B cell (primary cell): Measurements from ENCODE around the gene MET. TPM values are rescaled to one million over a fixed set of nuclear protein-coding genes. Genes with fewer than 3 reads are reported as not detected.

Experiments used
- ATAC-seq: fragments of 200-7000 bp; cut with Tn5 transposase; one replicate; pipeline ENCODE4 v1.10.0; 2021; ENCODE audit warnings: low read depth, mild to moderate bottlenecking, moderate number of reproducible peaks, moderate library complexity
- CTCF ChIA-PET: fragments of 350-600 bp; sonication (Branson Sonifier 250); formaldehyde crosslinking; loops from one replicate; lab custom pipeline; 2021; ENCODE audit warnings: antibody characterized with exemption, inconsistent platforms; lab: Charles Lee
- POLR2A ChIA-PET: fragments of 350-600 bp; sonication (Branson Sonifier 250); formaldehyde crosslinking; loops from one replicate; lab custom pipeline; 2021; ENCODE audit warnings: antibody characterized with exemption; lab: Charles Lee
- DNase-seq: peaks from one replicate; pipeline ENCODE4 v3.0.0; 2013
- H2AFZ ChIP-seq: 2 replicates; pipeline ENCODE4 v1.6.1; 2012; ENCODE audit warnings: mild to moderate bottlenecking, low read depth, low read length; ENCODE audit not compliant: insufficient read depth, poor library complexity, severe bottlenecking
- H3K27ac ChIP-seq, 2 donors: 1 replicate in 1 of 2; 2 replicates in 1 of 2; pipeline ENCODE4 v1.5.1; 2012 to 2013; ENCODE audit warnings: low read length in 2 of 2, mild to moderate bottlenecking in 2 of 2, moderate library complexity in 1 of 2
- H3K27me3 ChIP-seq, 4 experiments: fragments of 200-600 bp in 1 of 4; sonication (generic) in 1 of 4; replicated peaks in 1 of 4; 1 replicate in 2 of 4; 2 replicates in 2 of 4; pipeline versions ENCODE4 v1.6.1 to v1.7.0; 2013 to 2016; ENCODE audit warnings: low read length in 3 of 4, mild to moderate bottlenecking in 2 of 4, mixed read lengths in 1 of 4, moderate library complexity in 1 of 4; ENCODE audit not compliant: insufficient read depth in 4 of 4, control insufficient read depth in 3 of 4; ENCODE audit errors: control extremely low read depth in 1 of 4
- H3K36me3 ChIP-seq, 2 experiments: replicated peaks in 1 of 2; 1 replicate in 1 of 2; 2 replicates in 1 of 2; pipeline versions ENCODE4 v1.6.1 to v1.7.1; 2013; ENCODE audit warnings: low read length in 1 of 2; ENCODE audit not compliant: insufficient read depth in 2 of 2, control insufficient read depth in 1 of 2; ENCODE audit errors: control extremely low read depth in 1 of 2, extremely low read depth in 1 of 2
- H3K4me1 ChIP-seq, 2 donors: fragments of 200-600 bp in 1 of 2; sonication (generic) in 1 of 2; 1 replicate in 1 of 2; 2 replicates in 1 of 2; pipeline versions ENCODE4 v1.5.1 to v1.6.1; 2013 to 2017; ENCODE audit warnings: low read length in 2 of 2; ENCODE audit not compliant: control insufficient read depth in 2 of 2, insufficient read depth in 2 of 2
- H3K4me2 ChIP-seq: replicated peaks from 2 replicates; pipeline ENCODE3; 2012; ENCODE audit warnings: mild to moderate bottlenecking, low read depth, low read length; ENCODE audit not compliant: poor library complexity, severe bottlenecking
- H3K4me3 ChIP-seq, 5 experiments: fragments of 200-600 bp in 1 of 5; sonication (generic) in 1 of 5; 1 replicate in 3 of 5; 2 replicates in 2 of 5; pipeline versions ENCODE4 v1.5.1 to v1.7.0; 2011 to 2016; ENCODE audit warnings: low read length in 4 of 5, mild to moderate bottlenecking in 4 of 5, low read depth in 2 of 5, control low read depth in 1 of 5, moderate library complexity in 1 of 5; ENCODE audit not compliant: insufficient read depth in 1 of 5; ENCODE audit errors: control extremely low read depth in 1 of 5, extremely low read depth in 1 of 5
- H3K79me2 ChIP-seq: fragments of 200-600 bp; sonication (generic); one replicate; pipeline ENCODE4 v1.6.0; 2016; ENCODE audit warnings: low read length; ENCODE audit not compliant: control insufficient read depth, insufficient read depth
- H3K9ac ChIP-seq: fragments of 200-600 bp; sonication (generic); 2 replicates; pipeline ENCODE4 v1.6.1; 2017; ENCODE audit warnings: mild to moderate bottlenecking, low read length, moderate library complexity
- H3K9me3 ChIP-seq, 3 donors: one replicate each; pipeline versions ENCODE4 v1.6.1 to v1.7.1; 2013; ENCODE audit warnings: low read length in 2 of 3; ENCODE audit not compliant: control insufficient read depth in 2 of 3, insufficient read depth in 1 of 3; ENCODE audit errors: control extremely low read depth in 1 of 3
- H4K20me1 ChIP-seq: 2 replicates; pipeline ENCODE4 v1.6.0; 2012; ENCODE audit warnings: mild to moderate bottlenecking, low read length; ENCODE audit not compliant: insufficient read depth, control insufficient read depth, poor library complexity, severe bottlenecking
- H3K27ac Mint-ChIP-seq: one replicate; pipeline ENCODE4 v1.8.0; 2021; ENCODE audit warnings: mixed read lengths
- H3K27me3 Mint-ChIP-seq: one replicate; pipeline ENCODE4 v1.8.0; 2021; ENCODE audit warnings: mixed read lengths
- H3K4me1 Mint-ChIP-seq: one replicate; pipeline ENCODE4 v1.8.0; 2021; ENCODE audit warnings: mixed read lengths
- H3K4me3 Mint-ChIP-seq: one replicate; pipeline ENCODE4 v1.8.0; 2021; ENCODE audit warnings: mixed read lengths
- H3K9me3 Mint-ChIP-seq: one replicate; pipeline ENCODE4 v1.8.0; 2022; ENCODE audit warnings: mixed read lengths; ENCODE audit not compliant: insufficient read depth
- CTCF ChIP-seq: fragments of 200-600 bp; IDR thresholded peaks from one replicate; pipeline ENCODE4 v1.8.0; 2022; ENCODE audit warnings: antibody characterized with exemption, mild to moderate bottlenecking
- EZH2 ChIP-seq: IDR thresholded peaks from 2 replicates; pipeline ENCODE4 v1.6.1; 2012; ENCODE audit warnings: borderline replicate concordance, low read depth, mild to moderate bottlenecking, moderate library complexity, low read length; ENCODE audit not compliant: insufficient read depth, poor library complexity, severe bottlenecking
- WGBS: methylation state at CpG from one replicate; pipeline ENCODE4 v1.1.5; 2013; ENCODE audit warnings: missing lambda C conversion rate; ENCODE audit not compliant: insufficient coverage; 5-methylcytosine and 5-hydroxymethylcytosine counted together
- intact Hi-C: fragments of 100-400 bp; cut with micrococcal nuclease; formaldehyde crosslinking; loops from one replicate; pipeline ENCODE4 v1.10.0; 2022
- polyA plus RNA-seq: library from polyadenylated mRNA; depleted of rRNA; stranded (reverse); fragments of >200 nt; gene quantifications from 2 replicates; pipeline ENCODE4 v1.2.3, GENCODE V29; 2012
- total RNA-seq, 2 donors: library from RNA; stranded (reverse); fragments of 120-200 nt in 1 of 2; gene quantifications; 1 replicate in 1 of 2; 2 replicates in 1 of 2; pipeline versions ENCODE4 v1.2.3 to v1.2.4, GENCODE V29; 2013 to 2022

The MET gene
- total and polyA plus RNA-seq, 2 donors (not counting 1 experiment from before 2014, with no cell fraction given), result 0.03 to 0.59 TPM

GRCh38 chr7:116710764-116711452, 38.9 kb downstream of the MET start:
- H3K4me2 ChIP-seq, result no peak overlapping the region
- Mint-ChIP-seq H3K4me3 (no peak overlapping the region), H3K27me3 (peaks cover 33% of the 10 kb centered on the region), H3K4me1 (no peaks in the 10 kb centered on the region), H3K9me3 (no peaks in the 10 kb centered on the region), H3K27ac (no peak overlapping the region)
- no peak for TF ChIP-seq CTCF
- no peak for TF ChIP-seq EZH2
- DNase-seq (no peak), ATAC-seq (no peak)
- ChIA-PET CTCF (no interaction called here), POLR2A (no interaction called here)
- H3K27ac ChIP-seq, result no peak overlapping the region
- no CpG with 5 or more reads among the region's 3 CpGs for WGBS
- no peaks in the 10 kb centered on the region for H3K36me3 ChIP-seq
- intact Hi-C loops, result no loop called here
- H4K20me1 ChIP-seq, result no peaks in the 10 kb centered on the region
- H3K27me3 ChIP-seq, result peaks cover 0 to 20% (median 8%) of the 10 kb centered on the region in 4 experiments
- H3K4me1 ChIP-seq, result no peaks in the 10 kb centered on the region
- H3K9me3 ChIP-seq, result no peaks in the 10 kb centered on the region
- H3K4me3 ChIP-seq, result no peak overlapping the region
- no peak overlapping the region for H2AFZ ChIP-seq
- H3K79me2 ChIP-seq, result no peaks in the 10 kb centered on the region
- no peak overlapping the region for H3K9ac ChIP-seq

GRCh38 chr7:116711790-116712189, 39.8 kb downstream of the MET start:
- Histone ChIP-seq H3K27me3 (peaks cover 0 to 16% (median 10%) of the 10 kb centered on the region in 4 experiments), H3K4me3 (no peak overlapping the region), H3K9ac (no peak overlapping the region), H4K20me1 (no peaks in the 10 kb centered on the region), H2AFZ (no peak overlapping the region), H3K79me2 (no peaks in the 10 kb centered on the region), H3K4me1 (no peaks in the 10 kb centered on the region), H3K36me3 (no peaks in the 10 kb centered on the region), H3K27ac (no peak overlapping the region), H3K4me2 (no peak overlapping the region), H3K9me3 (no peaks in the 10 kb centered on the region)
- H3K4me3 Mint-ChIP-seq, result no peak overlapping the region
- intact Hi-C loops, result no loop called here
- ChIA-PET POLR2A (no interaction called here), CTCF (no interaction called here)
- H3K27me3 Mint-ChIP-seq, result peaks cover 35% of the 10 kb centered on the region
- no peak for TF ChIP-seq CTCF
- no peak for TF ChIP-seq EZH2
- H3K27ac Mint-ChIP-seq, result no peak overlapping the region
- H3K4me1 Mint-ChIP-seq, result no peaks in the 10 kb centered on the region
- H3K9me3 Mint-ChIP-seq, result no peaks in the 10 kb centered on the region
- 92% methylated on average over 3 of the region's 4 CpGs for WGBS
- no peak for DNase-seq
- ATAC-seq, result no peak
